ENCODE data around the gene PLEKHA4. TPM values are rescaled to one million over a fixed set of nuclear protein-coding genes. Genes with fewer than 3 reads are reported as not detected.

Gene PLEKHA4
- total and polyA plus RNA-seq, 2 of the 13 experiments (the other 11 are each of a cell fraction or from before 2014, with no cell fraction given), result 4.8 to 6.0 TPM

GRCh38 chr19:48806818-48807589 lies 61.4 kb downstream of the PLEKHA4 start (continued):
- peak; percentile 71 for TF ChIP-seq ATF2 (CRISPR knock-in tag; IDR thresholded peaks at IDR 0.05)
- TF ChIP-seq NR0B2 (CRISPR knock-in tag; IDR thresholded peaks at IDR 0.05), result no peak
- no peak for TF ChIP-seq FOXK2 (IDR thresholded peaks at IDR 0.05)
- TF ChIP-seq EHMT2 (IDR thresholded peaks at IDR 0.05; ENCODE audit: borderline replicate concordance, low read depth, low read length), result no peak
- TF ChIP-seq NPAS2 (CRISPR knock-in tag; IDR thresholded peaks at IDR 0.05; ENCODE audit: borderline replicate concordance), result no peak
- TF ChIP-seq CEBPG (CRISPR knock-in tag; IDR thresholded peaks at IDR 0.05), result 0 out of 2 replicates have a peak, but pooled peaks have one; percentile 60
- no peak for TF ChIP-seq ZNF317 (CRISPR knock-in tag; IDR thresholded peaks at IDR 0.05)
- no peak for TF ChIP-seq TRAFD1 (CRISPR knock-in tag; IDR thresholded peaks at IDR 0.05; ENCODE audit: borderline replicate concordance)
- no peak for TF ChIP-seq NR2F1 (CRISPR knock-in tag; IDR thresholded peaks at IDR 0.05)
- peak; percentile 85 for TF ChIP-seq PAXIP1 (CRISPR knock-in tag; conservative IDR thresholded peaks at IDR 0.05)
- no peak for TF ChIP-seq ZC3H13 (CRISPR knock-in tag; IDR thresholded peaks at IDR 0.05)
- no peak for TF ChIP-seq TBX3 (IDR thresholded peaks at IDR 0.05; ENCODE audit: borderline replicate concordance)
- TF ChIP-seq TARDBP (CRISPR knock-in tag; IDR thresholded peaks at IDR 0.05), result no peak; the same call in 1 of the 2 replicates
- no peak for TF ChIP-seq NFAT5 (CRISPR knock-in tag; IDR thresholded peaks at IDR 0.05)
- TF ChIP-seq FOSL1 (CRISPR knock-in tag; IDR thresholded peaks at IDR 0.05; ENCODE audit: borderline replicate concordance), result no peak
- peak; percentile 66 for TF ChIP-seq KDM5A (IDR thresholded peaks at IDR 0.05; ENCODE audit: borderline replicate concordance, low read length)
